GM23338 (cell line): Measurements from ENCODE around the gene CMPK2. TPM values are rescaled to one million over a fixed set of nuclear protein-coding genes. Genes with fewer than 3 reads are reported as not detected.

Experiments used
- ATAC-seq: fragments of 200-7000 bp; cut with Tn5 transposase; 3 replicates; pipeline ENCODE4 v1.9.1; 2020
- DNase-seq: peaks from one replicate; pipeline ENCODE4 v3.0.0-alpha.2; 2015; ENCODE audit warnings: low spot score
- H2AFZ ChIP-seq: fragments of 200-600 bp; sonication (generic); 2 replicates; pipeline ENCODE4 v1.8.0; 2016; ENCODE audit warnings: antibody characterized with exemption, mild to moderate bottlenecking, moderate library complexity
- H3F3A ChIP-seq: fragments of 200-600 bp; sonication (generic); replicated peaks from 2 replicates; pipeline ENCODE4 v1.8.0; 2017; ENCODE audit warnings: antibody characterized with exemption, mixed run types, low read depth
- H3K27ac ChIP-seq: fragments of 200-600 bp; sonication (generic); 2 replicates; pipeline ENCODE4 v1.6.1; 2016; ENCODE audit warnings: low read depth
- H3K27me3 ChIP-seq: fragments of 200-600 bp; sonication (generic); 2 replicates; pipeline ENCODE4 v1.8.0; 2016; ENCODE audit warnings: mild to moderate bottlenecking, mixed run types, moderate library complexity; ENCODE audit not compliant: insufficient read depth
- H3K36me3 ChIP-seq: fragments of 200-600 bp; sonication (generic); 2 replicates; pipeline ENCODE4 v1.8.0; 2016; ENCODE audit warnings: mild to moderate bottlenecking; ENCODE audit not compliant: insufficient read depth
- H3K4me1 ChIP-seq: fragments of 200-600 bp; sonication (generic); 2 replicates; pipeline ENCODE4 v1.8.0; 2016; ENCODE audit warnings: mild to moderate bottlenecking, moderate library complexity; ENCODE audit not compliant: insufficient read depth
- H3K4me2 ChIP-seq: fragments of 200-600 bp; sonication (generic); 2 replicates; pipeline ENCODE4 v1.7.1; 2017; ENCODE audit warnings: mixed run types
- H3K4me3 ChIP-seq: fragments of 200-600 bp; sonication (generic); 2 replicates; pipeline ENCODE4 v1.6.1; 2016; ENCODE audit warnings: mixed run types
- H3K79me2 ChIP-seq: fragments of 200-600 bp; sonication (generic); replicated peaks from 2 replicates; pipeline ENCODE4 v1.8.0; 2017; ENCODE audit warnings: mild to moderate bottlenecking; ENCODE audit not compliant: insufficient read depth
- H3K9me2 ChIP-seq: fragments of 200-600 bp; sonication (generic); 2 replicates; pipeline ENCODE4 v1.8.0; 2017; ENCODE audit not compliant: insufficient read depth
- H4K20me1 ChIP-seq: fragments of 200-600 bp; sonication (generic); replicated peaks from 2 replicates; pipeline ENCODE4 v1.8.0; 2017; ENCODE audit warnings: mild to moderate bottlenecking; ENCODE audit not compliant: insufficient read depth
- H3K27ac Mint-ChIP-seq: 2 replicates; pipeline ENCODE4 v1.8.0; 2020; ENCODE audit warnings: inconsistent platforms, mild to moderate bottlenecking, moderate library complexity, mixed read lengths
- H3K27me3 Mint-ChIP-seq: 3 replicates; pipeline ENCODE4 v1.8.0; 2022; ENCODE audit warnings: low read depth, mild to moderate bottlenecking, moderate library complexity, mixed read lengths, inconsistent platforms; ENCODE audit not compliant: insufficient read depth, poor library complexity
- H3K36me3 Mint-ChIP-seq: 3 replicates; pipeline ENCODE4 v1.8.0; 2021; ENCODE audit warnings: low read depth, mild to moderate bottlenecking, inconsistent platforms, moderate library complexity, mixed read lengths
- H3K4me1 Mint-ChIP-seq: 3 replicates; pipeline ENCODE4 v1.8.0; 2020; ENCODE audit warnings: mild to moderate bottlenecking, inconsistent platforms, mixed read lengths
- H3K4me3 Mint-ChIP-seq: 3 replicates; pipeline ENCODE4 v1.8.0; 2021; ENCODE audit warnings: moderate library complexity, mild to moderate bottlenecking, inconsistent platforms, mixed read lengths
- H3K9me3 Mint-ChIP-seq: 3 replicates; pipeline ENCODE4 v1.8.0; 2020; ENCODE audit warnings: moderate library complexity, mild to moderate bottlenecking, inconsistent platforms, mixed read lengths
- CREB1 ChIP-seq: fragments of 250-450 bp; sonication (Bioruptor Pico); IDR thresholded peaks from 2 replicates; pipeline ENCODE4 v1.5.0; 2020; ENCODE audit warnings: low read depth, mild to moderate bottlenecking, moderate library complexity
- CTCF ChIP-seq, 2 experiments: fragments of 200-600 bp in 1 of 2; sonication (generic) in 1 of 2; conservative IDR thresholded peaks; 2 replicates each; pipeline versions ENCODE4 v1.5.1 to v1.6.1; 2016 to 2017; ENCODE audit warnings: antibody characterized with exemption in 2 of 2, low read depth in 2 of 2, mild to moderate bottlenecking in 2 of 2, moderate library complexity in 1 of 2
- ETS1 ChIP-seq: IDR thresholded peaks from 2 replicates; pipeline ENCODE4 v1.6.1; 2016; ENCODE audit warnings: antibody characterized with exemption
- EZH2 ChIP-seq: fragments of 200-600 bp; sonication (generic); IDR thresholded peaks from one replicate; pipeline ENCODE4 v1.8.0; 2017; ENCODE audit warnings: antibody characterized with exemption, mild to moderate bottlenecking, low read depth; ENCODE audit not compliant: unreplicated experiment
- EZH2phosphoT487 ChIP-seq: fragments of 200-600 bp; sonication (generic); IDR thresholded peaks from one replicate; pipeline ENCODE4 v1.8.1; 2018; ENCODE audit warnings: antibody characterized with exemption; ENCODE audit not compliant: unreplicated experiment
- JUNB ChIP-seq: IDR thresholded peaks from one replicate; pipeline ENCODE4 v1.6.1; 2016; ENCODE audit warnings: antibody characterized with exemption; ENCODE audit not compliant: unreplicated experiment
- NANOG ChIP-seq: IDR thresholded peaks from 2 replicates; pipeline ENCODE4 v1.6.1; 2016; ENCODE audit warnings: antibody characterized with exemption, borderline replicate concordance
- POLR2AphosphoS5 ChIP-seq: IDR thresholded peaks from 2 replicates; pipeline ENCODE4 v1.6.1; 2016; ENCODE audit warnings: antibody characterized with exemption, low read depth
- REST ChIP-seq: IDR thresholded peaks from one replicate; pipeline ENCODE4 v1.6.1; 2018; ENCODE audit warnings: antibody characterized with exemption; ENCODE audit not compliant: unreplicated experiment
- STAT1 ChIP-seq: IDR thresholded peaks from one replicate; pipeline ENCODE4 v1.6.1; 2016; ENCODE audit warnings: antibody characterized with exemption; ENCODE audit not compliant: unreplicated experiment
- ZNF114 ChIP-seq: fragments of 250-450 bp; sonication (Bioruptor Pico); IDR thresholded peaks from 2 replicates; pipeline ENCODE4 v1.5.0; 2020; ENCODE audit warnings: mild to moderate bottlenecking, moderate library complexity
- ZNF331 ChIP-seq: fragments of 250-450 bp; sonication (Bioruptor Pico); IDR thresholded peaks from 2 replicates; pipeline ENCODE4 v1.5.0; 2020; ENCODE audit warnings: low read depth, mild to moderate bottlenecking, moderate library complexity
- ZNF462 ChIP-seq: fragments of 250-450 bp; sonication (Bioruptor Pico); IDR thresholded peaks from 2 replicates; pipeline ENCODE4 v1.5.0; 2020; ENCODE audit warnings: mild to moderate bottlenecking, moderate library complexity
- polyA plus RNA-seq: library from polyadenylated mRNA; unstranded; fragments of >200 nt; fragmentation: Nextera tagmentation; extraction: Ambion mirVana; gene quantifications from 2 replicates; pipeline ENCODE4 v1.2.1, GENCODE V29; 2016
- total RNA-seq: library from RNA; depleted of rRNA; stranded (reverse); fragments of >200 nt; shearing (Covaris generic); gene quantifications from 2 replicates; pipeline ENCODE4 v1.2.3, GENCODE V29; 2014

Gene CMPK2
- total and polyA plus RNA-seq, 2 experiments from 2014 or later = 0.13 to 0.56 TPM

DNA sequence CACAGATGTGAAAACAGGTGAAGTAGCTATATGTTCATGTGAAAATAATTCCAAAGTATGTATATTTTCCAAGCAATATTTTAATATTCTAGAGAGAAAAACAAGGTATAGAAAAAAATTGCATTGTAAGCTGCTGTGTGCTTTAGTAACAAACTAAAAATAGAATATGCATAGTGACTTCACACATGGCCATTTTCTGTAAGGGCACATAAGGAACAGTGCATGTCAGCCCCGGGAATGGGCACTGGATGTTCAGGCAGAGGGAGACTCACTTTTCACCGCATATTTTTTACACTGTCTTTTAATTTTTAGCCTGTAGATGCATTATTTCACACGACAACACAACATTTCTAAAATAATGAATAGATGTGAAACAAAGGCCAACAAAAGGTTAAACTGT lies 46.0 kb downstream of the CMPK2 start:
- no peaks in the 10 kb centered on the region for H3F3A ChIP-seq
- no peaks in the 10 kb centered on the region for H3K79me2 ChIP-seq
- no peak overlapping the region for H2AFZ ChIP-seq
- H3K27ac ChIP-seq = no peak overlapping the region
- DNase-seq (no peak), ATAC-seq (no peak)
- Mint-ChIP-seq H3K4me1 (no peaks in the 10 kb centered on the region), H3K9me3 (peaks cover 38% of the 10 kb centered on the region), H3K36me3 (0 out of 3 replicates have a peak, but pooled peaks cover 3% of the 10 kb centered on the region), H3K27ac (no peak overlapping the region), H3K27me3 (no peaks in the 10 kb centered on the region), H3K4me3 (no peak overlapping the region)
- H3K4me3 ChIP-seq = no peak overlapping the region
- TF ChIP-seq ZNF462 (CRISPR knock-in tag) (no peak), EZH2 (no peak), ETS1 (no peak), CREB1 (CRISPR knock-in tag) (no peak), NANOG (no peak), JUNB (no peak), STAT1 (no peak), EZH2phosphoT487 (no peak), ZNF331 (CRISPR knock-in tag) (no peak), POLR2AphosphoS5 (no peak), REST (no peak), ZNF114 (CRISPR knock-in tag) (no peak), CTCF (conservative IDR thresholded peaks at IDR 0.05; ENCODE audit: low read depth in 2 of 2) (no peak)
- 0 out of 2 replicates have a peak, but pooled peaks cover 3% of the 10 kb centered on the region for H3K4me1 ChIP-seq
- no peaks in the 10 kb centered on the region for H3K27me3 ChIP-seq
- no peaks in the 10 kb centered on the region for H4K20me1 ChIP-seq
- no peaks in the 10 kb centered on the region for H3K36me3 ChIP-seq
- peaks cover 3% of the 10 kb centered on the region; the same call in 1 of the 2 replicates for H3K9me2 ChIP-seq
- H3K4me2 ChIP-seq = no peak overlapping the region
